Liver (tissue), 9 donors: ENCODE results near the gene SMS. TPM values are rescaled to one million over a fixed set of nuclear protein-coding genes. Genes with fewer than 3 reads are reported as not detected.

Source experiments
- DNase-seq: peaks from one replicate; pipeline ENCODE4 v3.0.0-alpha.2; 2017; ENCODE audit warnings: low spot score
- H3K27ac ChIP-seq, 2 donors: one replicate each; pipeline ENCODE4 v1.7.0; 2013; ENCODE audit warnings: inconsistent platforms in 2 of 2, low read length in 2 of 2, control low read depth in 1 of 2, low read depth in 1 of 2, mild to moderate bottlenecking in 1 of 2
- H3K27me3 ChIP-seq, 4 donors: one replicate each; pipeline versions ENCODE4 v1.6.1 to v1.7.0; 2013; ENCODE audit warnings: low read length in 3 of 4, inconsistent platforms in 1 of 4, mild to moderate bottlenecking in 1 of 4, moderate library complexity in 1 of 4; ENCODE audit not compliant: control insufficient read depth in 4 of 4, insufficient read depth in 4 of 4
- H3K36me3 ChIP-seq, 4 donors: one replicate each; pipeline versions ENCODE4 v1.6.1 to v1.7.0; 2013; ENCODE audit warnings: low read length in 3 of 4, mild to moderate bottlenecking in 3 of 4, low read depth in 1 of 4, moderate library complexity in 1 of 4; ENCODE audit not compliant: control insufficient read depth in 4 of 4, insufficient read depth in 3 of 4
- H3K4me1 ChIP-seq, 4 donors: one replicate each; pipeline versions ENCODE4 v1.6.1 to v1.7.0; 2013; ENCODE audit warnings: low read length in 3 of 4, mild to moderate bottlenecking in 3 of 4, moderate library complexity in 1 of 4; ENCODE audit not compliant: control insufficient read depth in 4 of 4, insufficient read depth in 4 of 4
- H3K4me3 ChIP-seq, 3 donors: one replicate each; pipeline versions ENCODE4 v1.6.1 to v1.7.0; 2013; ENCODE audit warnings: low read length in 3 of 3, control low read depth in 1 of 3, low read depth in 1 of 3, mild to moderate bottlenecking in 1 of 3
- H3K9ac ChIP-seq, 2 donors: one replicate each; pipeline ENCODE4 v1.7.0; 2013; ENCODE audit warnings: low read length in 2 of 2, mild to moderate bottlenecking in 2 of 2, moderate library complexity in 2 of 2, control low read depth in 1 of 2, low read depth in 1 of 2
- H3K9me3 ChIP-seq, 4 donors: one replicate each; pipeline versions ENCODE4 v1.6.1 to v1.7.0; 2013; ENCODE audit warnings: low read length in 3 of 4; ENCODE audit not compliant: control insufficient read depth in 4 of 4
- EGR1 ChIP-seq, 2 donors: IDR thresholded peaks; 2 replicates each; pipeline ENCODE4 v1.6.1; 2016 to 2018; ENCODE audit warnings: antibody characterized with exemption in 2 of 2, low read depth in 2 of 2
- FOXA1 ChIP-seq: IDR thresholded peaks from 2 replicates; pipeline ENCODE4 v1.6.1; 2016; ENCODE audit warnings: antibody characterized with exemption
- FOXA2 ChIP-seq: IDR thresholded peaks from 2 replicates; pipeline ENCODE4 v1.6.1; 2016; ENCODE audit warnings: antibody characterized with exemption
- GABPA ChIP-seq, 2 donors: IDR thresholded peaks in 1 of 2; conservative IDR thresholded peaks in 1 of 2; 2 replicates each; pipeline ENCODE4 v1.6.1; 2016; ENCODE audit warnings: antibody characterized with exemption in 2 of 2, mild to moderate bottlenecking in 1 of 2, moderate library complexity in 1 of 2
- HNF4A ChIP-seq, 2 donors: conservative IDR thresholded peaks; 2 replicates each; pipeline ENCODE4 v1.6.1; 2016; ENCODE audit warnings: antibody characterized with exemption in 2 of 2, mild to moderate bottlenecking in 2 of 2
- HNF4G ChIP-seq: IDR thresholded peaks from 2 replicates; pipeline ENCODE4 v1.6.1; 2016; ENCODE audit warnings: antibody characterized with exemption
- JUND ChIP-seq, 2 donors: IDR thresholded peaks; 2 replicates each; pipeline ENCODE4 v1.6.1; 2016; ENCODE audit warnings: antibody characterized with exemption in 2 of 2
- NR2F2 ChIP-seq: IDR thresholded peaks from 2 replicates; pipeline ENCODE4 v1.6.1; 2016; ENCODE audit warnings: antibody characterized with exemption
- RAD21 ChIP-seq, 2 donors: IDR thresholded peaks; 2 replicates each; pipeline ENCODE4 v1.6.1; 2016; ENCODE audit warnings: antibody characterized with exemption in 2 of 2, mild to moderate bottlenecking in 2 of 2
- RXRA ChIP-seq, 2 donors: IDR thresholded peaks; 2 replicates each; pipeline ENCODE4 v1.6.1; 2017 to 2018; ENCODE audit warnings: antibody characterized with exemption in 2 of 2, mild to moderate bottlenecking in 1 of 2
- TAF1 ChIP-seq: conservative IDR thresholded peaks from 2 replicates; pipeline ENCODE4 v1.6.1; 2016; ENCODE audit warnings: antibody characterized with exemption, mild to moderate bottlenecking
- YY1 ChIP-seq: IDR thresholded peaks from 2 replicates; pipeline ENCODE4 v1.6.1; 2016; ENCODE audit warnings: antibody characterized with exemption, mild to moderate bottlenecking
- WGBS: extraction: QIAGEN DNeasy Blood & Tissue Kit; methylation state at CpG from one replicate; pipeline ENCODE4 v1.1.7; 2013; 5-methylcytosine and 5-hydroxymethylcytosine counted together
- polyA plus RNA-seq, 2 donors: library from polyadenylated mRNA; stranded (reverse) in 1 of 2; unstranded in 1 of 2; fragments of 200-250 nt in 1 of 2; fragments of >200 nt in 1 of 2; fragmentation: Nextera tagmentation in 1 of 2; extraction: Ambion mirVana in 1 of 2; gene quantifications; one replicate each; pipeline versions ENCODE4 v1.2.1 to v1.2.3, GENCODE V29; 2013 to 2015
- total RNA-seq, 2 donors: library from RNA; depleted of rRNA; stranded (reverse); fragments of >200 nt; gene quantifications; one replicate each; pipeline ENCODE4 v1.2.3, GENCODE V29; 2014
- TF ChIP-seq, protein P1 (sequence below): IDR thresholded peaks from 2 replicates; pipeline ENCODE4 v1.6.1; 2016; ENCODE audit warnings: antibody characterized with exemption, mild to moderate bottlenecking
- TF ChIP-seq, protein P2 (sequence below): IDR thresholded peaks from 2 replicates; pipeline ENCODE4 v1.6.1; 2016; ENCODE audit warnings: antibody characterized with exemption
- TF ChIP-seq, protein P3 (sequence below): fragments of 150-350 bp; IDR thresholded peaks from 2 replicates; pipeline ENCODE4 v1.5.1; 2017; ENCODE audit warnings: improper control_type of control experiment, low read depth, low read length; ENCODE audit not compliant: missing input control
- TF ChIP-seq, protein P4 (sequence below): IDR thresholded peaks from 2 replicates; pipeline ENCODE4 v1.6.1; 2016; ENCODE audit warnings: antibody characterized with exemption
- TF ChIP-seq, protein P5 (sequence below): IDR thresholded peaks from 2 replicates; pipeline ENCODE4 v1.6.1; 2016; ENCODE audit warnings: antibody characterized with exemption
- donor health status: healthy.
- donor health status: healthy.
- donor health status: healthy.
- donor health status: healthy.
- donor health status: healthy.

SMS gene
- total and polyA plus RNA-seq, 4 donors = 13.9 to 41.0 (median 17.8) TPM

- Histone ChIP-seq H3K9ac (no peak overlapping the region), H3K4me1 (no peaks in the 10 kb centered on the region), H3K9me3 (no peaks in the 10 kb centered on the region), H3K36me3 (peaks cover 1 to 7% (median 3%) of the 10 kb centered on the region in 4 donors), H3K27ac (no peak overlapping the region), H3K27me3 (no peaks in the 10 kb centered on the region), H3K4me3 (no peak overlapping the region)
- TF ChIP-seq FOXA1 = no peak
- TF ChIP-seq TAF1 = no peak
- no peak for TF ChIP-seq HNF4G
- TF ChIP-seq, protein P1, sequence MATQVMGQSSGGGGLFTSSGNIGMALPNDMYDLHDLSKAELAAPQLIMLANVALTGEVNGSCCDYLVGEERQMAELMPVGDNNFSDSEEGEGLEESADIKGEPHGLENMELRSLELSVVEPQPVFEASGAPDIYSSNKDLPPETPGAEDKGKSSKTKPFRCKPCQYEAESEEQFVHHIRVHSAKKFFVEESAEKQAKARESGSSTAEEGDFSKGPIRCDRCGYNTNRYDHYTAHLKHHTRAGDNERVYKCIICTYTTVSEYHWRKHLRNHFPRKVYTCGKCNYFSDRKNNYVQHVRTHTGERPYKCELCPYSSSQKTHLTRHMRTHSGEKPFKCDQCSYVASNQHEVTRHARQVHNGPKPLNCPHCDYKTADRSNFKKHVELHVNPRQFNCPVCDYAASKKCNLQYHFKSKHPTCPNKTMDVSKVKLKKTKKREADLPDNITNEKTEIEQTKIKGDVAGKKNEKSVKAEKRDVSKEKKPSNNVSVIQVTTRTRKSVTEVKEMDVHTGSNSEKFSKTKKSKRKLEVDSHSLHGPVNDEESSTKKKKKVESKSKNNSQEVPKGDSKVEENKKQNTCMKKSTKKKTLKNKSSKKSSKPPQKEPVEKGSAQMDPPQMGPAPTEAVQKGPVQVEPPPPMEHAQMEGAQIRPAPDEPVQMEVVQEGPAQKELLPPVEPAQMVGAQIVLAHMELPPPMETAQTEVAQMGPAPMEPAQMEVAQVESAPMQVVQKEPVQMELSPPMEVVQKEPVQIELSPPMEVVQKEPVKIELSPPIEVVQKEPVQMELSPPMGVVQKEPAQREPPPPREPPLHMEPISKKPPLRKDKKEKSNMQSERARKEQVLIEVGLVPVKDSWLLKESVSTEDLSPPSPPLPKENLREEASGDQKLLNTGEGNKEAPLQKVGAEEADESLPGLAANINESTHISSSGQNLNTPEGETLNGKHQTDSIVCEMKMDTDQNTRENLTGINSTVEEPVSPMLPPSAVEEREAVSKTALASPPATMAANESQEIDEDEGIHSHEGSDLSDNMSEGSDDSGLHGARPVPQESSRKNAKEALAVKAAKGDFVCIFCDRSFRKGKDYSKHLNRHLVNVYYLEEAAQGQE = no peak
- TF ChIP-seq, protein P2, sequence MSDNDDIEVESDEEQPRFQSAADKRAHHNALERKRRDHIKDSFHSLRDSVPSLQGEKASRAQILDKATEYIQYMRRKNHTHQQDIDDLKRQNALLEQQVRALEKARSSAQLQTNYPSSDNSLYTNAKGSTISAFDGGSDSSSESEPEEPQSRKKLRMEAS = no peak
- no peak for TF ChIP-seq RXRA (IDR thresholded peaks at IDR 0.05)
- no peak for TF ChIP-seq JUND (IDR thresholded peaks at IDR 0.05)
- TF ChIP-seq, protein P3, sequence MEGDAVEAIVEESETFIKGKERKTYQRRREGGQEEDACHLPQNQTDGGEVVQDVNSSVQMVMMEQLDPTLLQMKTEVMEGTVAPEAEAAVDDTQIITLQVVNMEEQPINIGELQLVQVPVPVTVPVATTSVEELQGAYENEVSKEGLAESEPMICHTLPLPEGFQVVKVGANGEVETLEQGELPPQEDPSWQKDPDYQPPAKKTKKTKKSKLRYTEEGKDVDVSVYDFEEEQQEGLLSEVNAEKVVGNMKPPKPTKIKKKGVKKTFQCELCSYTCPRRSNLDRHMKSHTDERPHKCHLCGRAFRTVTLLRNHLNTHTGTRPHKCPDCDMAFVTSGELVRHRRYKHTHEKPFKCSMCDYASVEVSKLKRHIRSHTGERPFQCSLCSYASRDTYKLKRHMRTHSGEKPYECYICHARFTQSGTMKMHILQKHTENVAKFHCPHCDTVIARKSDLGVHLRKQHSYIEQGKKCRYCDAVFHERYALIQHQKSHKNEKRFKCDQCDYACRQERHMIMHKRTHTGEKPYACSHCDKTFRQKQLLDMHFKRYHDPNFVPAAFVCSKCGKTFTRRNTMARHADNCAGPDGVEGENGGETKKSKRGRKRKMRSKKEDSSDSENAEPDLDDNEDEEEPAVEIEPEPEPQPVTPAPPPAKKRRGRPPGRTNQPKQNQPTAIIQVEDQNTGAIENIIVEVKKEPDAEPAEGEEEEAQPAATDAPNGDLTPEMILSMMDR = no peak
- no peak for TF ChIP-seq HNF4A (conservative IDR thresholded peaks at IDR 0.05)
- TF ChIP-seq YY1 = no peak
- 91% methylated on average over 8 of the region's 8 CpGs for WGBS
- DNase-seq = no peak
Observed at GRCh38 chrX:21990832-21991231, 50.3 kb downstream of the SMS start.

GRCh38 chrX:21991504-21991903, 51.0 kb downstream of the SMS start:
- Histone ChIP-seq H3K4me3 (no peak overlapping the region), H3K27ac (no peak overlapping the region), H3K36me3 (peaks cover 1 to 7% (median 3%) of the 10 kb centered on the region in 4 donors), H3K27me3 (no peaks in the 10 kb centered on the region), H3K4me1 (no peaks in the 10 kb centered on the region), H3K9me3 (no peaks in the 10 kb centered on the region), H3K9ac (no peak overlapping the region)
- TF ChIP-seq FOXA1 (no peak), HNF4A (conservative IDR thresholded peaks at IDR 0.05) (no peak), JUND (IDR thresholded peaks at IDR 0.05) (no peak), FOXA2 (no peak), TAF1 (no peak), NR2F2 (no peak), HNF4G (no peak), YY1 (no peak)
- DNase-seq = no peak
- 95% methylated on average over 3 of the region's 3 CpGs for WGBS

GRCh38 chrX:21993265-21993664, 52.8 kb downstream of the SMS start:
- WGBS = 81% methylated on average over 8 of the region's 8 CpGs
- peak; percentile 32 for DNase-seq
- Histone ChIP-seq H3K4me1 (no peaks in the 10 kb centered on the region), H3K36me3 (peaks cover 0 to 7% (median 1%) of the 10 kb centered on the region in 4 donors), H3K27me3 (no peaks in the 10 kb centered on the region), H3K9ac (no peak overlapping the region), H3K27ac (peak overlapping the region; percentile 32 to 56), H3K4me3 (no peak overlapping the region), H3K9me3 (no peaks in the 10 kb centered on the region)
- TF ChIP-seq, protein P3 = no peak
- TF ChIP-seq EGR1 (IDR thresholded peaks at IDR 0.05; ENCODE audit: low read depth in 2 of 2) (no peak), RXRA (IDR thresholded peaks at IDR 0.05) (no peak), GABPA (IDR thresholded peaks at IDR 0.05 in 1 of 2, conservative IDR thresholded peaks at IDR 0.05 in 1 of 2) (no peak), TAF1 (no peak), HNF4G (no peak), HNF4A (conservative IDR thresholded peaks at IDR 0.05) (no peak), JUND (IDR thresholded peaks at IDR 0.05) (no peak), RAD21 (IDR thresholded peaks at IDR 0.05) (no peak), FOXA1 (no peak)
- TF ChIP-seq, protein P4, sequence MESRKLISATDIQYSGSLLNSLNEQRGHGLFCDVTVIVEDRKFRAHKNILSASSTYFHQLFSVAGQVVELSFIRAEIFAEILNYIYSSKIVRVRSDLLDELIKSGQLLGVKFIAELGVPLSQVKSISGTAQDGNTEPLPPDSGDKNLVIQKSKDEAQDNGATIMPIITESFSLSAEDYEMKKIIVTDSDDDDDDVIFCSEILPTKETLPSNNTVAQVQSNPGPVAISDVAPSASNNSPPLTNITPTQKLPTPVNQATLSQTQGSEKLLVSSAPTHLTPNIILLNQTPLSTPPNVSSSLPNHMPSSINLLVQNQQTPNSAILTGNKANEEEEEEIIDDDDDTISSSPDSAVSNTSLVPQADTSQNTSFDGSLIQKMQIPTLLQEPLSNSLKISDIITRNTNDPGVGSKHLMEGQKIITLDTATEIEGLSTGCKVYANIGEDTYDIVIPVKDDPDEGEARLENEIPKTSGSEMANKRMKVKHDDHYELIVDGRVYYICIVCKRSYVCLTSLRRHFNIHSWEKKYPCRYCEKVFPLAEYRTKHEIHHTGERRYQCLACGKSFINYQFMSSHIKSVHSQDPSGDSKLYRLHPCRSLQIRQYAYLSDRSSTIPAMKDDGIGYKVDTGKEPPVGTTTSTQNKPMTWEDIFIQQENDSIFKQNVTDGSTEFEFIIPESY = no peak
- TF ChIP-seq, protein P5, sequence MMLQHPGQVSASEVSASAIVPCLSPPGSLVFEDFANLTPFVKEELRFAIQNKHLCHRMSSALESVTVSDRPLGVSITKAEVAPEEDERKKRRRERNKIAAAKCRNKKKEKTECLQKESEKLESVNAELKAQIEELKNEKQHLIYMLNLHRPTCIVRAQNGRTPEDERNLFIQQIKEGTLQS = no peak
- TF ChIP-seq, protein P2 = no peak
